ENCODE results near the gene CINP.
"Not testable (repeated sequence)": the region's sequence is repeated elsewhere in the genome, so short reads cannot be mapped to it uniquely, and the experiment has no call there.

CINP gene

DNA sequence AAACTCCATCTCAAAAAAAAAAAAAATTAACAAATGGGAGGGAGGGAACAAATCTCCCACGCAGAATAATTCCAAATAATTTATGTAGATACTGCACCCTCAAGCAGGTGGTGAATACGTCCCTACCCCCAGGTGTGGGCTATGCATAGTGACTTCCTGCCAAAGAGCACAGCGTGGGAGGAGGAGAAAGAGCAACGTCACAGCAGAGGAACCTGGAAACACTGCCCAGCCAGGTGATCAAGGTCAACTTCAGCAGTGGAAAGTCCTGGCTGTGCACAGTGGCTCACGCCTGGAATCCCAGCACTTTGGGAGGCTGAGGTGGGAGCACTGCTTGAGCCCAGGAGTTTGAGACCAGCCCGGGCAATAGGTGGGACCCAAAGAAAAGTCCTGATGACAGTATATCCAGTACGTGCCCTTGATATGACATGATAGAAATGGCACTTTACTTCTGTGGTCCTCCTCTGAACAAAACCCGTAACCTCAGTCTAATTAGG is 9.5 kb downstream of the CINP start:
- no peak for DNase-seq (ENCODE audit: low read depth)

- no peak for DNase-seq (ENCODE audit: low read depth)
Observed at GRCh38 chr14:102352213-102352612, 10.5 kb downstream of the CINP start.

GRCh38 chr14:102351593-102351992 is 11.1 kb downstream of the CINP start:
- not testable (repeated sequence) for DNase-seq (ENCODE audit: low read depth)

DNA sequence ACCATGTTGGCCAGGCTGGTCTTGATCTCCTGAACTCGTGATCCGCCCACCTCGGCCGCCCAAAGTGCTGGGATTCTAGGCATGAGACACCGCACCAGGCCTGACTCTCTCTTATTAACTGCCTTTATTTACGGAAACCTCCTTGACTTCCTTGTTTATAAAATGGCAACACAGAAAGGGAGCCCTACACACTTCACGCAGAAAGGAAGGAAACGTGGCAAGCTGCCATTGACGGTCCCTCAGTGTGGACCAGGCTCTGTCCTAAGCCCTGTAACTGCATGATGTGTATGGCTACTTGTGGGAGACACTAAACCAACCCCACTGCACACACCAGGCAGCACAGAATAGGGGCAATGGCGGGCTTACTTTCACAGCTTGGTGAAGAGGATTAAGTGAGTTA is 11.7 kb downstream of the CINP start:
- no peak for DNase-seq (ENCODE audit: low read depth)

- no peak for DNase-seq (ENCODE audit: low read depth)
Observed at GRCh38 chr14:102348376-102348775, 14.3 kb downstream of the CINP start.

GRCh38 chr14:102346645-102347044 is 16.0 kb downstream of the CINP start:
- no peak for DNase-seq (ENCODE audit: low read depth)

- no peak for DNase-seq (ENCODE audit: low read depth)
Observed at GRCh38 chr14:102345232-102345631, 17.5 kb downstream of the CINP start.

DNA sequence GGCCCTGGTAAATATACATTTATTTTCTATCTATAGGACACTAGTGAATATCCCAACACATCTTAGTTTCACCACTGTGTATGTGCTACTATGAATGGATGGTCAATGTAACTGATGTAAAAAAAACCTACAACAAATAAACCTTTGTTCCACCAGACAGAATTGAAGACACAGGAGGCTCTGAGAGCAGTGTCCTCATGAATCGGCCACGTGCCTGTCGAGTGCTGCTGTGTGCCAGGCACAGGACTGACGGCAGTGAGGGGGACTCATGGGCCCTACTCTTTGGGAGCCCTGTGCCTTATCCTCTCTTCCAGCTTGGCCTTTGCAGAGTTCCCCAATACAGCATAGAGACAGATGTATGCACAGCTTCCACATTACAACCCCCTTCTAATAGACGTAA is 18.2 kb downstream of the CINP start:
- no peak for DNase-seq (ENCODE audit: low read depth)

DNA sequence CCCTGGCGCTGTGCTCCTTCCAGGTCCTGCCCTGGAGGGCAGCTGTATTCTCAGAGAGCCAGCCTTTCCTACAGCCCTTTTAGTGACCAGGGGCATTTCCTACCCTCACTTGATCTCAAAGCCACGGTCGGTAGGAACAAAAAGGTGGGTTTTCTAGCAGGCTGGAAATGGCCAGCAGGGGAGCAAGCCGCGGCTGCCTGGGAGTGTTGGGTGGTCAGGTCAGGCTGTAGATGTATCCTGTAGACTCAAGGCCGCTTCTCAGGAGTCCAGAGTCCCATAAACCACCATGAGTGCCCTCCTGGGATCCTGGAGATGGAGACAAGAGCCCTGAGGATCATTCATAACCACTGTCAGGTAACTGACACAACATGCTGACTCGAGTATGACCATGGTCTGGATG is 18.6 kb downstream of the CINP start:
- no peak for DNase-seq (ENCODE audit: low read depth)

DNA sequence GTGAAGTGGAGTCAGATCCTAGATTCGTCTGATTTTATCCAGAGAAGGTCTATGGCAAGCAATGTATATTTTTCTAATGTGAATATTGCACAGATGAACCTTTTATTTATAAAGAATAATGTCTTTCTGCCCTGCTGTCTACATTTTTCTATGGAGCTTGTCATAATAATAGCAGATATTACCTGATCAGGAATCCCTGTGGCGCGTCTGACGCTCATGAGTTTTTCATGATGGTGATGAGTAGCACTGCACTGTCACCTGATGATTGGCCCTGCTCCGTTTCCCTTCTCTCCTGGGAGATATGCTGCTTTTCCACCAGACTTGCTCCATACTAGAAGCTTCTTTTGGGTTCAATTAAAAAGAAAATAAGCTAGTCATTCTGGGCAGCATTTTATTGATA is 20.5 kb downstream of the CINP start:
- no peak for DNase-seq (ENCODE audit: low read depth)

- DNase-seq (ENCODE audit: low read depth) = no peak
Observed at GRCh38 chr14:102341566-102341965, 21.1 kb downstream of the CINP start.

DNA sequence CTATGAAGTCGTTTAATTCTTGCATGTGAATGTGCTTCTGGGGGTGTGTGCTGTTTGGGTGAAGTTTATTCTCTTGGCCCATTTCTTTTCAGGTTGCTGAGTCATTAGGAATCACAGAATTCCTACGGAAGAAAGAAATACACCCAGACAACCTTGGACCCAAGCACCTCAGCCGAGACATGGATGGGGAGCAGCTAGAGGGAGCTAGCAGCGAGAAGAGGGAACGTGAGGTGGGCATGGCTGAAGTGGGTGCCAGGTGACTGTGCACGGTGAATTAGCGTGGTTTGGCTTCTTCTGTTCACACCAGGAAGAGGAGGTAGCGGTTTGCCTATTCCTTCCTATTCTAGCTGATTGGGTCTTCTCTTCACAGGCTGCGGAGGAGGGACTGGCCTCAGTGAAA is 24.0 kb downstream of the CINP start:
- DNase-seq (ENCODE audit: low read depth) = no peak

DNA sequence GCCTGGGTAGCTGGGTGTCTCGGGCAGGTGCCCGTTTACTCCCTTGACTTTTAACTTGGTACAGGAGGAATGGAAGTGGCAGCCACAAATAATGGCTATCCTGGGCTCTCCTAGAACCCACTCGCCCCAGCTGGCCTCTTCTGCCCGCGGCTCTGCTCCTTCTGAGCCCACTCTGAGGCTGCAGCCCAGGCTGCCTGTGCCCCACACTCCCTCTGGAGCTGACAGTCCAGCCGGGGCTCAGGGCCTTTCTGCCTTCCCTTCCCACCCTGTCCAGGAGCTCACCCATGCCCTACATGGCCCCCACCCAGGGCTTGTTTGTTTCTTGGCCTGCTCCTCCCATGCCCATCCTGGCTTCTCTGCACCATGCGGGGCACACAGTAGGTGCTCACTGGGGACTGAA is 27.5 kb downstream of the CINP start:
- no peak for DNase-seq (ENCODE audit: low read depth)

DNA sequence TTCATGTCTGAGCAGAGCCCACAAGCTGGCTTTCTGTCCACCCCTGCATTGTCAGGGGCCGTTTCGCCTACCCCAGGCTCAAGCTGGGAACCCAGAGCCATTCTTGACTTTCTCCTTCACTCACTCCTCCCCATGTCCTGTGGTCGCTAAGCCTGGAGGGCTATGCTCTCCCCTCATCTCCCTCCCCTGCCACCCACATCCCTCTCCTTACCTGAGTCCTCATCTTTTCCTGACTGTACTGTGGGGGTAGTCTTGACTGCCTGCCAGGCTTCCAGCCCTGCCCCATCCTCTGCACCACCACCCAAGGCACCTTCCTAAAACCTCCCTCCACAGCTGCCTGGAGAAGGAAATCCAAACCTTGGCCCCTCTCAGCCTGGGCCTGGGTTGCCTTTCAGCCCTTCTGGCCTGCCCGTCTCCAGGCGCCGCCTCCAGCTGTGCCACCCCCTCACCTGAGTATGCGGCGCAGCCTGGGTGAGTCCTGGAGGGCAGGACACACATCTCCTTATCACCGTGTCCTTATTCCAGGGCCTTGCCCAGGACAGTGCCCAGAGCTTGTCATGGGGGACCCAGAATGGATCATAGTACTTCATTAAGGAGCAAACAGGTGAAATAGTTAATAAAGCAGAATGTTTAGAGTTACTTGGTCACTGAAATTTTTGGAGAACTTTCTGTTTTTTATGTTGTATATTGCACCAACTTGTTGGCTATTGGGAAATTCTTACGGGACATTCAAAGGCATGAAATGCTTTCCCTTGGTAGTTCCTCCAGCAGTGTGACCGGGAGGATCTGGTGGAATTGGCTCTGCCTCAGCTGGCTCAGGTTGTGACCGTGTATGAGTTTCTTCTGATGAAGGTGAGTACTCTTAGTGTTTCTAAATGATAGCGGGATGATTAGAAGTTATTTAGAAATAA is 28.6 kb downstream of the CINP start:
- no peak for DNase-seq (ENCODE audit: low read depth)

DNA sequence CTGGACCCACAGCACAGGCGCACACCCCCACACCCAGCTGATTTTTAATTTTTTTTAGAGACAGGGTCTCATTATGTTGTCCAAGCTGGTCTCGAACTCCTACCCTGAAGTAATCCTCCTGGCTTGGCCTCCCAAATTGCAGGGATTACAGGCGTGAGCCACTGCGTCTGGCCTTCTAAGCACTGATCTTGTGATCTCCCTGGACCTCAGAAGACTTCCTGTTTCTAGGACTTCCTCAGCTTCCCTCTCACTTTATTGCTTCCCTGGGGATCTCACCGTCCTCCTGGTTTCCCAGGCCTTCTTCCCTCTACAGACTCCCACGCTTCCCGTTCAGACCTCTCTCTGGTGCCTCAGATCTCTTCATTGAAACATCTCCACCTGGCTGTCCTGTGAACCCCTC is 29.3 kb downstream of the CINP start:
- DNase-seq (ENCODE audit: low read depth) = no peak

- no peak for DNase-seq (ENCODE audit: low read depth)
Observed at GRCh38 chr14:102330806-102331205, 31.9 kb downstream of the CINP start.

DNA sequence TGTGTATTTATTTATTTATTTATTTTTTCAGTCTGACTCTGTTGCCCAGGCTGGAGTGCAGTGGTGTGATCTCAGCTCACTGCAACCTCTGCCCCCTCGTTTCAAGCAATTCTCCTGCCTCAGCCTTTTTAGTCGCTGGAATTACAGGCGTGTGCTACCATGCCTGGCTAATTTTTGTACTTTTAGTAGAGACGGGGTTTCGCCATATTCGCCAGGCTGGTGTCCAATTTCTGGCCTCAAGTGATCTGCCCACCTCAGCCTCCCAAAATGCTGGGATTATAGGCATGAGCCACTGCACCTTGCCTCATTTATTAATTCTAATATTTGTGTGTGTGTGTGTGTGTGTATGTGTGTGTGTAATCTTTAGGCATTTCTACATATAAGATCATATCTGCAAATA is 33.3 kb downstream of the CINP start:
- not testable (repeated sequence) for DNase-seq (ENCODE audit: low read depth)

- DNase-seq (ENCODE audit: low read depth) = no peak
Observed at GRCh38 chr14:102326583-102326982, 36.1 kb downstream of the CINP start.

DNA sequence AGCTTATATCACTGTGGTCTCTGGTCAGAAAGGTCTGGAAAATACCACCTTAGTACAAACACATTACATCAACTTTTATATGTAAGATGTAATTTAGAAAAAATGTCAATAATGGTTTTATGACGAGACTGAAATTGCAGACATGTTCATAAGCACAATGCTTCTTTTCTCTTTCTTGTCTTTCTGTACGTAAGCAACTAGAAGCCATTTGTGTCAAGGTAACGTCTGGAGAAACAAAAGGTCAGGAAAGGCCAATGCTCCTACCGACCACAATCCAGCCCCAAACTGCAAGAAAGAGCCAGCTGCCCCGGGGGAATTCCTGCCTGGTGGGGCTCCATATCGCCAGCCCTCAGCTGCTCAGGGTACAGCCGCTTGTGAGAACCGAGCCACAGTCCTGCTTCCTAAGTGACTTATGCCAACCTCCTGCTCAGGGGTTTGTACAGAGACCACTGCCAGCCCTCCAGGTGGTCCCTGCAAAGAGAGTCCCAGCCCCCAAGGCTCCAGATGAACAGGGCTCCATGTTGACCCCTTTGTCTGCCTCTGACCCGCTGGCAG is 36.8 kb downstream of the CINP start:
- DNase-seq (ENCODE audit: low read depth) = no peak

- no peak for DNase-seq (ENCODE audit: low read depth)
Observed at GRCh38 chr14:102323102-102323501, 39.6 kb downstream of the CINP start.

- DNase-seq (ENCODE audit: low read depth) = no peak
Observed at GRCh38 chr14:102321456-102322422, 41.0 kb downstream of the CINP start.

DNA sequence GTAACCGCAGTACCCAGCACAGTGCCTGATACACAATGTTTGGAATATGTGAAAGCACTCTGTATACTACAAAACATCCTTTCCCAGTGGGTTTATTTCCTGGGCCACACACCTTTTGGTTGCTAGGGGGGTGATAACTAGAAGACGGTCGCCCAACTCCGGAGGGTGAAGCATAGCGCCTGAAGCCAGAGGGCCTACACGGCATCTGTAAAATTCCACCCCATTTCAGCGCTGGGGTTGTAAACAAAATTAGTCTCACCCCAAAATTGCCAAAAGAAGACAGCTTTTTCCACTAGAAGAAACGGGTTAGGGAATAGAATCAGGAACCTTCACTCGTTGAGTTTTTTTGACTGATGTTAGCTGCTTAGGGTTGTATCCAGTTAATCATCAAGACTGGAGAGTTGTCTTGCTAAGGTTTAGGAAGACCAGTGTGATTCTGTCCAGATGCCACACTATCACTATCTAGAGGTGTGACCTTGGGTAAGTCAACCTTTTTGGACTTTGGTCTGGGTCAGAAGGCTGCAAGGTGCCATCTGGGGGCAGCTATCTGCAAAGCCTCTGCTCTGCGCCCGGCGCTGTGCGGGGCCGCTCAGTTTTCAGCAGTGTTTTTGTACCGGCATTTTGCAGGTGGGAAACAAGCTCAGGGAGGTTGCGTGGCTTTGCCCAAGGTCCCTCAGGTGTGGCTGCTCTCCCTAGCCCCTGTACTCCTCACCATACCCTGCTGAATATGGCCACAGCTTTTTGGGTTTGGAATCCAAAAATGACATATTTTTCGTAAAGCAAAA is 41.8 kb downstream of the CINP start:
- no peak for DNase-seq (ENCODE audit: low read depth)
